ENCODE data around the gene SCYL2.

The SCYL2 gene

DNA sequence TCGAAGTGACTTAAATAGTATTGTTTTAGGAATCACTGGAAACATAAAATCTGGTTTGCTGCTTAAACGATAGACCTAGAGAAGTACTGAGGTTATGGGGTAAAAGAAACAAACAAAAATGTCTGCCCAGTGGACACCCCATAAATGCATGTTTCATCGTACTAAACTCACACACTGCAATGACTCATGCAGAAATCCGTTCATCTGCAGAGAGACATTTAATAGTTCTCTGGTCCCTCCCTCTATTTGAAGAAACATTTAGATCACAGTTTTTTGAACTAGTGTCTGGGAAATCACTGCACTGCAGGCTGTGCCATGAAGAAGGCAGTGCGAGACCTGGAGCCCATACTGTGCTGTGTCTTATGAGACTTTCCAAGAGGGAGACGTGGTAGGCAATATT, 115.4 kb downstream of the SCYL2 start:
- no peak for DNase-seq

DNA sequence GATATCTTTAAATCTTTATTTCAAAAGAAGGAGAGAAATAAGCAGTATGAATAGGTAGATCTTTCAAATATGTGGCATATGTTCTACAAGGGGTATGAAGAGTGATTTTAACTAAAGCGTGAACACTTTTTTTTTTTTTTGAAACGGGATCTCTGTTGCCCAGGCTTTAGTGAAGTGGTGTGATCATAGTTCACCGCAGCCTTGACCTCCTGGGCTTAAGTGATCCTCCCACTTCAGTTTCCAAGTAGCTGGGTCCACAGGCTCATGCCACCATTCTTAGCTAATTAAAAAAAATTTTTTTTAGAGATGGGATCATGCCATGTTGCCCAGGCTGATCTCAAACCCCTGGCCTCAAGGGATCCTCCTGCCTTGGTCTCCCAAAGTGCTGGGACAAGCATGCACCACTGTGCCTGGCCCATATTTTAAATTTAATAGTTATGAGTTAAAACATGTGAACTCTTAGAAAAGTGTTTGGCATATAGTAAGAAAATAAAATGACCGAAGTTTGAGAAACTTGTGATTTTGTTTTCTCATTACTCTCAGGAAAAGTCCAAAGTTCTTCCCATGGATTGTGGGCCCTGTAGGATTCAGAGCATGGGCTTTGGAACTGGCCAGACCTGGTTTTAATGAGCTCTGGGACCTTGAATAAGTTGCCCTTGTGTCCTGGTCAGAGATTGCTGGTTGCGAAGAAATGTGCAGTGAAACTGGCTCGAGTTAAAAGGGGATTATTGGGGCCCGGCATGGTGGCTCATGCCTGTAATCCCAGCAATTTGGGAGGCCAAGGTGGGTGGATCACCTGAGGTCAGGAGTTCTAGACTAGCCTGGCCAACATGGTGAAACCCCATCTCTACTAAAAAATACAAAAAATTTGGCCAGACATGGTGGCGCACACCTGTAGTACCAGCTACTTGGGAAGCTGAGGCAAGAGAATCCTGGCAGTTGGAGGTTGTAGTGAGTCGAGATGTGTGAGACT, 116.9 kb downstream of the SCYL2 start:
- DNase-seq, result no peak

DNA sequence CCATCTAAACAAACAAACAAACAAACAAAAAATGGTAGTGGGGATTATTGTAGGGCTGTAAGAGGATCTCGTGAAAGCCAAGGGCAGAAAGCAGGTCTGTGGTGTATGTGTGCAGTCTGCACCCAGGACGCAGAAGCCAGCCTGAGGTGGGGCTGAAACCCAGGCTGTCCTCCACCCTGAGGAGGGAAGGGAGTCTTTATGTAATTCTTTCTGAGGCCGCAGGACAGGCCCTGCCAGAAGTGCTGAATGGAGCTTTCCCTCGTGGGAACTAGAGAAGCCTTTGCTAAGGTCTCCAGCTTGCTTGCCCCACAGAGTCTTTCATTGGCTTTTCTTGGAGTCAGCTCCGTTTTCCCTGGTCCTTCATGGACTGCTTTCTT, 117.6 kb downstream of the SCYL2 start:
- DNase-seq, result no peak

DNA sequence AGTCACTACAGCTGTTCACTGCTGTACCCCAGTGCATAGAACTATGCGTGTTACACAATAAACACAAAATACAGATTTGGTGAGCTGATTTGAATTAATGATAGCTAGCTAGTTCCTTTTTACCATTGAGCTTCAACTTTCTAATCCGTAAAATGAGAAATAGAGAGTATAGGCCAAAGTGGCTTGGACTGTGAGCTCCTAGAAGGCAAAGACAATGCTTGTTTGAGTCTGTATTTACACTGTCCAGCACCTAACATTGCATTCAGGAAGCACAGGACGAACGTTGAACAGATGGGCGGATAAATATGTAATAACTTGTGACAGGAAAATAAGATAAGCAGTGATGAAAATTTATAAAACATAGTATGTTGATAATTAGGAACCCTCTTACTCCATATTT, 121.4 kb downstream of the SCYL2 start:
- DNase-seq, result no peak
